ENCODE measurements around the gene MRPL55.

MRPL55 gene

GRCh38 chr1:228095938-228096337 lies 13.2 kb downstream of the MRPL55 start:
- H3K4me3 ChIP-seq (ENCODE audit: low read length), result no peak overlapping the region
- H3K4me1 ChIP-seq (ENCODE audit: insufficient read depth, low read length), result no peaks in the 10 kb centered on the region
- no peak overlapping the region for H3K27ac ChIP-seq (ENCODE audit: low read length)
- H3K9me3 ChIP-seq (ENCODE audit: insufficient read depth, low read depth, low read length), result peaks cover 12% of the 10 kb centered on the region
- no peaks in the 10 kb centered on the region for H3K27me3 ChIP-seq (ENCODE audit: insufficient read depth, low read length)
- no peak overlapping the region for H3K9ac ChIP-seq (ENCODE audit: low read depth, low read length)
- H3K36me3 ChIP-seq (ENCODE audit: insufficient read depth, low read depth, low read length), result peaks cover 66% of the 10 kb centered on the region

- H3K4me3 ChIP-seq (ENCODE audit: low read length), result no peak overlapping the region
- peaks cover 64% of the 10 kb centered on the region for H3K36me3 ChIP-seq (ENCODE audit: insufficient read depth, low read depth, low read length)
- no peaks in the 10 kb centered on the region for H3K4me1 ChIP-seq (ENCODE audit: insufficient read depth, low read length)
- H3K9ac ChIP-seq (ENCODE audit: low read depth, low read length), result no peak overlapping the region
- no peak overlapping the region for H3K27ac ChIP-seq (ENCODE audit: low read length)
- peaks cover 12% of the 10 kb centered on the region for H3K9me3 ChIP-seq (ENCODE audit: insufficient read depth, low read depth, low read length)
- no peaks in the 10 kb centered on the region for H3K27me3 ChIP-seq (ENCODE audit: insufficient read depth, low read length)
Observed at GRCh38 chr1:228095161-228095560, 13.9 kb downstream of the MRPL55 start.

GRCh38 chr1:228094432-228095016 lies 14.6 kb downstream of the MRPL55 start:
- Histone ChIP-seq H3K36me3 (ENCODE audit: insufficient read depth, low read depth, low read length) (peaks cover 59% of the 10 kb centered on the region), H3K9me3 (ENCODE audit: insufficient read depth, low read depth, low read length) (peaks cover 12% of the 10 kb centered on the region), H3K27ac (ENCODE audit: low read length) (no peak overlapping the region)

GRCh38 chr1:228093050-228093906 lies 15.8 kb downstream of the MRPL55 start:
- H3K36me3 ChIP-seq (ENCODE audit: insufficient read depth, low read depth, low read length), result peaks cover 47% of the 10 kb centered on the region
- no peak overlapping the region for H3K9ac ChIP-seq (ENCODE audit: low read depth, low read length)
- H3K9me3 ChIP-seq (ENCODE audit: insufficient read depth, low read depth, low read length), result peaks cover 12% of the 10 kb centered on the region
- no peaks in the 10 kb centered on the region for H3K27me3 ChIP-seq (ENCODE audit: insufficient read depth, low read length)
- H3K4me3 ChIP-seq (ENCODE audit: low read length), result no peak overlapping the region
- no peaks in the 10 kb centered on the region for H3K4me1 ChIP-seq (ENCODE audit: insufficient read depth, low read length)
- H3K27ac ChIP-seq (ENCODE audit: low read length), result no peak overlapping the region

More at GRCh38 chr1:228094432-228095016, 14.6 kb downstream of the MRPL55 start:
- Histone ChIP-seq H3K9ac (ENCODE audit: low read depth, low read length) (no peak overlapping the region), H3K27me3 (ENCODE audit: insufficient read depth, low read length) (no peaks in the 10 kb centered on the region), H3K4me3 (ENCODE audit: low read length) (no peak overlapping the region), H3K4me1 (ENCODE audit: insufficient read depth, low read length) (no peaks in the 10 kb centered on the region)

- no peaks in the 10 kb centered on the region for H3K4me1 ChIP-seq (ENCODE audit: insufficient read depth, low read length)
- no peaks in the 10 kb centered on the region for H3K27me3 ChIP-seq (ENCODE audit: insufficient read depth, low read length)
- no peak overlapping the region for H3K27ac ChIP-seq (ENCODE audit: low read length)
- no peak overlapping the region for H3K4me3 ChIP-seq (ENCODE audit: low read length)
- peaks cover 44% of the 10 kb centered on the region for H3K36me3 ChIP-seq (ENCODE audit: insufficient read depth, low read depth, low read length)
- H3K9ac ChIP-seq (ENCODE audit: low read depth, low read length), result no peak overlapping the region
- peaks cover 12% of the 10 kb centered on the region for H3K9me3 ChIP-seq (ENCODE audit: insufficient read depth, low read depth, low read length)
Observed at GRCh38 chr1:228092342-228093049, 16.6 kb downstream of the MRPL55 start.

- Histone ChIP-seq H3K9ac (ENCODE audit: low read depth, low read length) (no peak overlapping the region), H3K4me3 (ENCODE audit: low read length) (no peak overlapping the region), H3K9me3 (ENCODE audit: insufficient read depth, low read depth, low read length) (peaks cover 12% of the 10 kb centered on the region), H3K27me3 (ENCODE audit: insufficient read depth, low read length) (no peaks in the 10 kb centered on the region), H3K36me3 (ENCODE audit: insufficient read depth, low read depth, low read length) (peaks cover 33% of the 10 kb centered on the region), H3K27ac (ENCODE audit: low read length) (no peak overlapping the region), H3K4me1 (ENCODE audit: insufficient read depth, low read length) (no peaks in the 10 kb centered on the region)
Observed at GRCh38 chr1:228091084-228091483, 18.0 kb downstream of the MRPL55 start.

- Histone ChIP-seq H3K27me3 (ENCODE audit: insufficient read depth, low read length) (no peaks in the 10 kb centered on the region), H3K4me3 (ENCODE audit: low read length) (no peak overlapping the region), H3K9me3 (ENCODE audit: insufficient read depth, low read depth, low read length) (peaks cover 12% of the 10 kb centered on the region), H3K4me1 (ENCODE audit: insufficient read depth, low read length) (no peaks in the 10 kb centered on the region; the same call in 1 of the 2 replicates), H3K27ac (ENCODE audit: low read length) (no peak overlapping the region), H3K9ac (ENCODE audit: low read depth, low read length) (no peak overlapping the region), H3K36me3 (ENCODE audit: insufficient read depth, low read depth, low read length) (peaks cover 30% of the 10 kb centered on the region)
Observed at GRCh38 chr1:228090613-228091081, 18.5 kb downstream of the MRPL55 start.

- Histone ChIP-seq H3K9me3 (ENCODE audit: insufficient read depth, low read depth, low read length) (peaks cover 9% of the 10 kb centered on the region), H3K4me1 (ENCODE audit: insufficient read depth, low read length) (peaks cover 8% of the 10 kb centered on the region), H3K36me3 (ENCODE audit: insufficient read depth, low read depth, low read length) (peaks cover 30% of the 10 kb centered on the region), H3K27ac (ENCODE audit: low read length) (no peak overlapping the region), H3K9ac (ENCODE audit: low read depth, low read length) (no peak overlapping the region), H3K4me3 (ENCODE audit: low read length) (no peak overlapping the region), H3K27me3 (ENCODE audit: insufficient read depth, low read length) (no peaks in the 10 kb centered on the region)
Observed at GRCh38 chr1:228089519-228090380, 19.3 kb downstream of the MRPL55 start.

- Histone ChIP-seq H3K9me3 (ENCODE audit: insufficient read depth, low read depth, low read length) (no peaks in the 10 kb centered on the region), H3K4me3 (ENCODE audit: low read length) (no peak overlapping the region), H3K36me3 (ENCODE audit: insufficient read depth, low read depth, low read length) (peaks cover 29% of the 10 kb centered on the region), H3K27me3 (ENCODE audit: insufficient read depth, low read length) (no peaks in the 10 kb centered on the region), H3K9ac (ENCODE audit: low read depth, low read length) (no peak overlapping the region), H3K27ac (ENCODE audit: low read length) (no peak overlapping the region), H3K4me1 (ENCODE audit: insufficient read depth, low read length) (peaks cover 16% of the 10 kb centered on the region)
Observed at GRCh38 chr1:228088586-228089498, 20.3 kb downstream of the MRPL55 start.

GRCh38 chr1:228087771-228088251 lies 21.3 kb downstream of the MRPL55 start:
- peaks cover 16% of the 10 kb centered on the region for H3K4me1 ChIP-seq (ENCODE audit: insufficient read depth, low read length)
- no peaks in the 10 kb centered on the region for H3K27me3 ChIP-seq (ENCODE audit: insufficient read depth, low read length)
- peaks cover 29% of the 10 kb centered on the region for H3K36me3 ChIP-seq (ENCODE audit: insufficient read depth, low read depth, low read length)
- H3K9ac ChIP-seq (ENCODE audit: low read depth, low read length), result no peak overlapping the region
- H3K27ac ChIP-seq (ENCODE audit: low read length), result no peak overlapping the region
- no peak overlapping the region for H3K4me3 ChIP-seq (ENCODE audit: low read length)
- no peaks in the 10 kb centered on the region for H3K9me3 ChIP-seq (ENCODE audit: insufficient read depth, low read depth, low read length)
